CD4-positive, alpha-beta T cell treated with Interleukin-2 at 100 ng/mL for 4 hours (primary cell): ENCODE results near the gene AKAP11.
"Not testable (repeated sequence)": the region's sequence is repeated elsewhere in the genome, so short reads cannot be mapped to it uniquely, and the experiment has no call there.

ENCODE experiments used
- DNase-seq: peaks from one replicate; pipeline ENCODE4 v3.0.0-alpha.2; 2020; ENCODE audit warnings: low spot score

AKAP11 gene, protein sequence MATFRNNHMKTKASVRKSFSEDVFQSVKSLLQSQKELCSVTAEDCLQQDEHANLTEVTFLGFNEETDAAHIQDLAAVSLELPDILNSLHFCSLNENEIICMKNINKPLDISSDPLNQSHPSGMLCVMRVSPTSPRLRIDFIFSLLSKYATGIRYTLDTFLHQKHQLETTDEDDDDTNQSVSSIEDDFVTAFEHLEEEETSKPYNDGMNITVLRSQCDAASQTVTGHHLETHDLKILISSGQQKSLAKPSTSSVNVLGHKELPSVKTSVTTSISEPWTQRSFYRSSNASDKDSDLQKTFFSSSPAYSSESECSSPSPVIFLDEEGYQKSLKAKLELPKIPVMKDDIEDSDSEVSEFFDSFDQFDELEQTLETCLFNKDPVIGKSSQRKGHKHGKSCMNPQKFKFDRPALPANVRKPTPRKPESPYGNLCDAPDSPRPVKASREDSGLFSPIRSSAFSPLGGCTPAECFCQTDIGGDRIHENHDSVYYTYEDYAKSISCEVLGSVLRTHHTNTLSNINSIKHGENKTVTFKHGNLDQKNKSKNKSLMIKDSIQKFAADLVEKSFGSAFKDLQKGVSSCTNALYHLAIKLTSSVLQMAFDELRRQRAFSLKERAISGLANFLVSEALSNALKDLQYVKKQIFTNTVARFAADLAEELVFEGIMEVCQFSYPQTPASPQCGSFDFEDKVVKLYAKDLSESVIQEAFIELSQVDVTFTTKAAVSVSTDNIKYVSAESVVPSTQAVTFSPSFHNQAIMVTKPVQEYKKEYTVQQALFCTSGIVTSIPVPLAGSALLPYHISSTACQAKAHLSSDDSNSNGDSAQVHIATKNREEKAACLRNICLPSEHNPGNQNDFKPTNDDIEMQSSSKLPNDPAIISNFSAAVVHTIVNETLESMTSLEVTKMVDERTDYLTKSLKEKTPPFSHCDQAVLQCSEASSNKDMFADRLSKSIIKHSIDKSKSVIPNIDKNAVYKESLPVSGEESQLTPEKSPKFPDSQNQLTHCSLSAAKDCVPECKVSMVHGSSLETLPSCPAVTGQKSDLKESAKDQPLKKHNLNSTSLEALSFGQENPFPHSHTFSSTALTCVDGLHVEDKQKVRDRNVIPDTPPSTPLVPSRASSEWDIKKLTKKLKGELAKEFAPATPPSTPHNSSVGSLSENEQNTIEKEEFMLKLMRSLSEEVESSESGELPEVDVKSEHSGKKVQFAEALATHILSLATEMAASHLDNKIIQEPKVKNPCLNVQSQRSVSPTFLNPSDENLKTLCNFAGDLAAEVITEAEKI (N-terminal part only)

GRCh38 chr13:42272115-42272803, at the start of gene AKAP11:
AKAP11 (plus strand) TSS chr13:42272152; CDS start chr13:42286349, 14,197 bp downstream.
- DNase-seq, result peak; percentile 24

- DNase-seq, result no peak
These were observed 48.3 kb upstream of the AKAP11 start for GRCh38 chr13:42223681-42224080.

GRCh38 chr13:42225051-42225450, 46.9 kb upstream of the AKAP11 start:
- no peak for DNase-seq

DNA sequence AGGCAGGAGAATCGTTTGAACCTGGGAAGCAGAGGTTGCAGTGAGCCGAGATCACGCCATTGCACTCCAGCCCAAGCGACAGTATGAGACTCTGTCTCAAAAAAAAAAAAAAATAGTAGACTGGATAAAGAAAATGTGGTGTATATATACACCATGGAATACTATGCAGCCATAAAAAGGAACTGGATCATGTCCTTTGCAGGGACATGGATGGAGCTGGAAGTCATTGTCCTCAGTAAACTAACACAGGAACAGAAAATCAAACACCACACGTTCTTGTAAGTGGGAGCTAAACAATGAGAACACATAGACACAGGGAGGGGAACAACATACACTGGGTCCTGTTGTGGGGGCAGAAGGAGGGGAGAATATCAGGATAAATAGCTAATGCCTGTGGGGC, 45.2 kb upstream of the AKAP11 start:
- DNase-seq, result not testable (repeated sequence)

- no peak for DNase-seq
These were observed 43.4 kb upstream of the AKAP11 start for GRCh38 chr13:42228527-42228926.

GRCh38 chr13:42229287-42229686, 42.7 kb upstream of the AKAP11 start:
- no peak for DNase-seq

DNA sequence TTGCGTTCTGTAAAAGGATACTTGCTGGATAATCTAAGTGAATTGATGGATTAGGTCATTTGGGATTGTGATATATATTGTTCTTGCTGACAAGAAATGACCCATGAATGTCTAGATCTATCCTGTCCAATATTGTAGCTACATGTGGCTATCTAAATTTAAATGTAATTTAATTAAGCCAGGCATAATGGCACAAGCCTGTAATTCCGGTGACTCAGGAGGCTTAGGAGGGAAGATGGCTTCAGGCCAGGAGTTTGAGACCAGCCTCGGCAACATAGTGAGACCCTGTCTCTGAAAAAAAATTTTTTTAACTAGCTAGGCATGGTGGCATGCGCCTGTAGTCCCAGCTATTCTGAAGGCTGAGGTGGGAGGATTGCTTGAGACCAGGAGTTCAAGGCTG, 39.3 kb upstream of the AKAP11 start:
- DNase-seq, result no peak

GRCh38 chr13:42233726-42234125, 38.2 kb upstream of the AKAP11 start:
- DNase-seq, result no peak

GRCh38 chr13:42239161-42239560, 32.8 kb upstream of the AKAP11 start:
- DNase-seq, result no peak

DNA sequence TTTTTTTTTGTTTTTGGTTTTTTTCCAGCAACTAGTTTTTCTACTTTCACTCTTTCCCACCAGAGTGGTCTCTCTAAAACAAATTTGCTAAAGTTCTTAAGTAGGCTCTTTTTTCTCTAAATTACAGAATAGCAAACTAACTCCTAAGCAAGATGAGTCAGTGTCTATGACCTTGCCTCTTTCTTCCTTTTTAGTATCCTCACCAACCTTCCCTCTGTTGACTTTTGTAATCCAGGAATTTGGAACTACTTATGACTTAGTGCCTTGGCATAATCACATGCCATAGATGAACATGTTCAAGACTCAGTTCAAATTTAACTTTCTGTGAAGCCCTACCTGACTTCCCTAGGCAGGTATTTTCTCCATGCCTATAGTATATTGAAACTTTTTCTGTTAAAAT, 32.3 kb upstream of the AKAP11 start:
- DNase-seq, result no peak

DNA sequence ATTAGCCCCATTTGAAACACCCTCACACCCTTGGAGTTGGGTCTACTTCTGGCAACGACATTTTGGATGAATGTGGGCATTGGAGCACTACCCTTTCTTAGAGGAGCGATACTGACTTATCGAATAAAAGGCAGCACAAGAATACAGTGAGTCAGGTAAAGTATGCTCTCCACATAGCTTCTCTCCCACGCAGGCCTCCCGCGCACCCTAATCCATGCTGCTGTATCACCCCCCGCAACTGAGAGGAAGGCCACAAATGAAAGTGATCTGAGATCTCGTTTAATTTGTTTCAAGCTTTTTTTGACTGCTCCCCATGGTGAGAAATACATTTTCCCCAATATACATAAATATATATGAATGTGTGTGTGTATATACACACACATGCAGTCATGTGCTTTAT, 25.4 kb upstream of the AKAP11 start:
- no peak for DNase-seq

- DNase-seq, result no peak
These were observed 24.1 kb upstream of the AKAP11 start for GRCh38 chr13:42247883-42248282.

DNA sequence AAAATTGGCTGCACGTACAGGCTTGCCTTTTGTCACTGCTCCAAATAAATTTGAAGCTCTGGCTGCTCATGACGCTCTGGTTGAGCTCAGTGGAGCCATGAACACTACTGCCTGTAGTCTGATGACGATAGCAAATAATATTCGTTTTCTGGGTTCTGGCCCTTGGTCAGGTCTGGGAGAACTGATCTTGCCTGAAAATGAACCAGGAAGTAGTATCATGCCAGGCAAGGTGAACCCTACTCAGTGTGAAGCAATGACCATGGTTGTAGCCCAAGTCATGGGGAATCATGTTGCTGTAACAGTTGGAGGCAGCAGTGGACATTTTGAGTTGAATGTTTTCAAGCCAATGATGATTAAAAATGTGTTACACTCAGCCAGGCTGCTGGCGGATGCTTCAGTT, 16.1 kb upstream of the AKAP11 start:
- no peak for DNase-seq

GRCh38 chr13:42258747-42259146, 13.2 kb upstream of the AKAP11 start:
- no peak for DNase-seq

GRCh38 chr13:42259515-42259914, 12.4 kb upstream of the AKAP11 start:
- no peak for DNase-seq

DNA sequence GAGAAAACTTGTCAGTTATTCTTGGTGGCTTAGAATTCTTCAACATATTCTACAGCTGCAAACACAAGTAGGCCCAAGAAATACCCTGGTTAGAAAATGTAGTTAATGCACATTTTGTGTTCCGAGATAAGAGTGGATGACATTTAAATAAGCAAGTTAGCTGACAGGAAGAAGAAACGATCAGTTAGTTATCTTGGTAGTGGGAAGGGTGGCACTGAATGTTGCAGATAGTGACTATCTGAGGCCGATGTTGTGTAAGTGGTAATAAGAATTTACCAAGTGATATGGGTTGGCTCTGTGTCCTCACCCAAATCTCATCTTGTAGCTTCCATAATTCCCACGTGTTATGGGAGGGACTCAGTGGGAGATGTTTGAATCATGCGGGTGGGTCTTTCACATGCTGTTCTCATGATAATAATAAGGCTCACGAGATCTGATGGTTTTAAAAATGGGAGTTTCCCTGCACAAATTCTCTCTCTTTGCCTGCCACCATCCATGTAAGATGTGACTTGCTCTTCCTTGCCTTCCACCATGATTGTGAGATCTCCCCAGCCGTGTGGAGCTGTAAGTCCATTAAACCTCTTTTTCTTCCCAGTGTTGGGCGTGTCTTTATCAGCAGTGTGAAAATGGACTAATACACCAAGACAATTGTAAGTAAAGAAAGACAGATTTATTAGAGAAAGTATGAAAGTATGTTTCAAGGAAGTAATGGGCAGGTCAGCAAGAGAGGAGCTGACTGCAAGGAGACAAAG, 10.9 kb upstream of the AKAP11 start:
- DNase-seq, result no peak

DNA sequence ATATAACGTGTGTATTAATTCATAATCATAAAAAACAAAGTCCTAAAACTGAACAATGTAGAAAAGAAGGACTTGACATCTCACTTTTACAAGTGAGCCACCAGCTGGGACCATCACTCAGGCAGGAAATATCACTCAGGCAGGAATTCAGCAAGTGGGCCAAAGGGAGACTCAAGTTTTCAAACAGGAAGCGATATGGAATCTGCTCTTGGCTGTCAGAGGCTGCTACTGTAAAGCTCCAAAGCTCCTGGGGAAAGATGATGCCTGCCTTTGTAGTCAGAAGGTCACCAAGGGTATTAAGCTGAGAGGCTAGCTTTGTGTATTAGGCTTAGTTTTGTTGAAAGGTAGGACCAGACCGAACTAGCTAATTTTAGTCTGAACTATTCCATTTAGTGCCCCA, 5.5 kb upstream of the AKAP11 start:
- DNase-seq, result no peak

DNA sequence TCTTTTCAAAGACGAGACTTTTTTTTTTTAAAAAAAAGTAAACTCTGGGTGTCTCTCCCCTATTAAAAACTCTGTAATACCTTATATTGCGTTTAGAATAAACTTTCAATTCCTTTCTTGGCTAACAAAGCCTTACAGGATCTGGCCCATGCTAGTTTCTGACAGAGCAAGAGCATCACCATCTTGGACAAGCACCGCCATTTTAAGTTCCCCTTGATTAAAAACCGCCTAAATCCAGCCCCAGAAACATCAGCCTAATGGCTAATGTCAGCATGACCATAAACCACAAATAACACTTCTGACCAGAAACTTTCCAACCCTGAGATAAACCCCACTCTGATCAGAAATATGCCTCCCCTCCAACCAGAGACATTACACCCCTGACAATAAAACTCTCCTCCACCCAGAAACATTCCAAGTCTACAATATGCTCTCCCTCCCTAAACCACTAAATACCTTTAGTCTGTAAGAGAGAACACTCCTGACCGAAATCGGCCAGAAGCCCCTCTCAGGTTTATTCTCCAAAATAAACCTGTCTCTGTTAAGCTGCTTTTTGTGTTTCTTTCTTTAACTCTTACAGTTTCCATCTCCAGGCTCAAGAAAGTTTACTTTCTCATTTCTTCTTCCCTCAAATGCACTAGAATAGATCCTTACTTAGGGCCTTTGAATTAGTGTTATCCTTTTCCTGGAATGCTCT, 1.6 kb upstream of the AKAP11 start:
- DNase-seq, result no peak

DNA sequence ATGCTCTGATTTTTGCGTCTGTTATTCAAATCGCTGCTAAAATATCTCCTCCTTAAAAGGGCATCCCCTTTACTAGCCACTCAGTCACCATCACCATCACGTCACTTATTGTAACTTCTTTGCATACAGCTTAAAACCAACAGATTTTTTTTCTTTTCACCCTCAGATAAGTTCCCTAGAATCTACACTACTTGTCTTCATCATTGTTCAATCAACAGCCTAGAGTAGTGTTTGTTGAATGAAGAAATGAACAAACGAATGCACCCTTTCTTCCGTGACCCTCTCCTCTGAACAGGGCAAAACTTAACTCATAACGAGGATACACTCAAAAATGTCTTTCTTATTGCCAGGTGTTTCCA, 1.1 kb upstream of the AKAP11 start:
- no peak for DNase-seq

DNA sequence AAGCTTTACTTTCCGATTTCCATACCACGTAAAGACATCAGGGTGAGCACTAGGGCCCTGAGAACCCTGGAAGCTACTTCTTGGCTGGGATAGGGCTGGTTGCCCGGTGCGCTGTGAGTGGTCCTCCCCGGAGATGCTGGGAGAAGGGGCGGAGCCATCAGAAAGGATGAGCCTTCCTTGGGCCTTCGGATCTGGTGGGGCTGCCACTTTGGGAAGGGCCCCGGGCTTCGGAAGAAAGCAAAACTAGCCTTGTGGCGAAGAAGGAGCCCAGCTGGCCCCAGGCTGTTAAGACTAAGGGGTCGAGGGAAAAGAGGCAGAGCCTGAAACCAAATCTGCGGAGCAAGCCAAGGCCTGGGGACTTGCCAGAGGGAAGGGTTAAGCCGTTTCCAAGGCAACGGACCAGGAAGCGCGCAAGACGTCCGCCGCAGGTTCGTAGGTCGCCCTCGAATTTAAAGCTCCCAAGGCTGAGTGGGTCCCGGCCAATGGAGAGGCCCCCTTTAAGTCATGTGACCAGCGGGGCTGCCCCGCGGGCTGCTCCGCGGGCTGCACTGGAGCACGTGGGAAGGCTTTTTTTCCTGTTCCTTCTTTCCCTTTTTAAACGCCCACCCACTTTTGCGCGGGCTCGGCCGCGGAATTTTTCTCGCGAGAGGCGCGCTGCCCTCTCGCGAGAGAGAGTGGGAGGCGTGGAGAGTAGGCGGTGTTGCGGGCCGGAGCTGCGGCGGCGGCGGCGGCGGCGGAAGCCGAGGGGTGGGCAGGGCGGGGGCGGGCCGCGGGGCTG, 426 bp upstream of the AKAP11 start:
- DNase-seq, result peak; percentile 97
